Activated B cell treated with CpG ODN at 0.5 μM for 24 hours (primary cell): ENCODE results near the gene ASPDH. TPM values are rescaled to one million over a fixed set of nuclear protein-coding genes. Genes with fewer than 3 reads are reported as not detected.

Experiments
- ATAC-seq: fragments of 200-7000 bp; cut with Tn5 transposase; one replicate; pipeline ENCODE4 v1.10.0; 2021; ENCODE audit warnings: low read depth, mild to moderate bottlenecking, moderate library complexity
- CTCF ChIA-PET: fragments of 350-600 bp; sonication (Branson Sonifier 250); formaldehyde crosslinking; loops from one replicate; lab custom pipeline; 2021; ENCODE audit warnings: antibody characterized with exemption; lab: Charles Lee
- POLR2A ChIA-PET: fragments of 350-600 bp; sonication (Branson Sonifier 250); formaldehyde crosslinking; loops from one replicate; lab custom pipeline; 2021; ENCODE audit warnings: antibody characterized with exemption; lab: Charles Lee
- DNase-seq: peaks from one replicate; pipeline ENCODE4 v3.0.0; 2022
- H3K27ac Mint-ChIP-seq: one replicate; pipeline ENCODE4 v1.8.0; 2020; ENCODE audit warnings: mixed read lengths
- H3K27me3 Mint-ChIP-seq: one replicate; pipeline ENCODE4 v1.8.0; 2021; ENCODE audit warnings: mixed read lengths
- H3K36me3 Mint-ChIP-seq: one replicate; pipeline ENCODE4 v1.8.0; 2021; ENCODE audit warnings: low read depth, mixed read lengths
- H3K4me1 Mint-ChIP-seq: one replicate; pipeline ENCODE4 v1.8.0; 2021; ENCODE audit warnings: mixed read lengths
- H3K4me3 Mint-ChIP-seq: one replicate; pipeline ENCODE4 v1.8.0; 2020; ENCODE audit warnings: mild to moderate bottlenecking, mixed read lengths
- H3K9me3 Mint-ChIP-seq: one replicate; pipeline ENCODE4 v1.8.0; 2020; ENCODE audit warnings: mixed read lengths
- CTCF ChIP-seq: fragments of 200-600 bp; IDR thresholded peaks from one replicate; pipeline ENCODE4 v1.8.0; 2022; ENCODE audit warnings: antibody characterized with exemption, mild to moderate bottlenecking
- intact Hi-C: fragments of 100-400 bp; cut with micrococcal nuclease; formaldehyde crosslinking; loops from one replicate; pipeline ENCODE4 v1.15.1; 2024
- total RNA-seq: library from RNA; stranded (reverse); gene quantifications from 2 replicates; pipeline ENCODE4 v1.2.3, GENCODE V29; 2022

Gene ASPDH
- total RNA-seq, 1 donor from 2014 or later, result not detected

DNA sequence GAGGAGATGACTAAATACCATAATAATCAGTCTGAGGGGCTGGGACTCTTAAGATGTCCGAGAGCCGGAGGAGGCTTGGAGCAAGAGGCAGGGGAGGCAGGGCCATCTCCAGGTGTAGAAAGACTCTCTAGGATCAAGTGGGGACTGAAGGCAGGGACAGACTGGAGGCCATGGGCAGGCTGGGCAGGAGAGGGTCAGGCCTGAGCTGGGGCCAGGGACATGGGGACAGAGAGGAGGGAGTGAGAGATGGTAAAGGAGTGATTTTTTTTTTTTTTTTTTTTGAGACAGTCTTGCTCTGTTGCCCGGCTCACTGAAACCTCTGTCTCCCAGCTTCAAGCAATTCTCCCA is 4.9 kb downstream of the ASPDH start:
- CTCF ChIA-PET, result no interaction called here
- POLR2A ChIA-PET, result interaction anchor here (0.6 kb wide), 2 partner anchors 12 to 203 kb away, joined by 3 to 5 read pairs; no protein-coding TSS in a partner anchor
- ATAC-seq (no peak), DNase-seq (no peak)
- intact Hi-C loops, result no loop called here
- peaks cover 13% of the 10 kb centered on the region for H3K4me1 Mint-ChIP-seq
- H3K9me3 Mint-ChIP-seq, result no peaks in the 10 kb centered on the region
- no peak for TF ChIP-seq CTCF
- H3K36me3 Mint-ChIP-seq, result peaks cover 16% of the 10 kb centered on the region
- no peak overlapping the region for H3K27ac Mint-ChIP-seq
- no peaks in the 10 kb centered on the region for H3K27me3 Mint-ChIP-seq
- no peak overlapping the region for H3K4me3 Mint-ChIP-seq

- Mint-ChIP-seq H3K36me3 (peaks cover 16% of the 10 kb centered on the region), H3K9me3 (no peaks in the 10 kb centered on the region), H3K27ac (no peak overlapping the region), H3K27me3 (no peaks in the 10 kb centered on the region), H3K4me1 (peaks cover 13% of the 10 kb centered on the region), H3K4me3 (no peak overlapping the region)
- CTCF ChIA-PET, result no interaction called here
- POLR2A ChIA-PET, result no interaction called here
- intact Hi-C loops, result no loop called here
- DNase-seq, result no peak
- TF ChIP-seq CTCF, result no peak
- ATAC-seq, result no peak
These were observed 6.3 kb downstream of the ASPDH start for GRCh38 chr19:50507376-50507775.

GRCh38 chr19:50506700-50507099 is 7.0 kb downstream of the ASPDH start:
- no peak for TF ChIP-seq CTCF
- no peak for DNase-seq
- Mint-ChIP-seq H3K4me1 (peaks cover 11% of the 10 kb centered on the region), H3K9me3 (no peaks in the 10 kb centered on the region), H3K27me3 (no peaks in the 10 kb centered on the region), H3K4me3 (no peak overlapping the region), H3K36me3 (peaks cover 18% of the 10 kb centered on the region), H3K27ac (no peak overlapping the region)
- intact Hi-C loops, result no loop called here
- ChIA-PET POLR2A (no interaction called here), CTCF (no interaction called here)
- no peak for ATAC-seq

DNA sequence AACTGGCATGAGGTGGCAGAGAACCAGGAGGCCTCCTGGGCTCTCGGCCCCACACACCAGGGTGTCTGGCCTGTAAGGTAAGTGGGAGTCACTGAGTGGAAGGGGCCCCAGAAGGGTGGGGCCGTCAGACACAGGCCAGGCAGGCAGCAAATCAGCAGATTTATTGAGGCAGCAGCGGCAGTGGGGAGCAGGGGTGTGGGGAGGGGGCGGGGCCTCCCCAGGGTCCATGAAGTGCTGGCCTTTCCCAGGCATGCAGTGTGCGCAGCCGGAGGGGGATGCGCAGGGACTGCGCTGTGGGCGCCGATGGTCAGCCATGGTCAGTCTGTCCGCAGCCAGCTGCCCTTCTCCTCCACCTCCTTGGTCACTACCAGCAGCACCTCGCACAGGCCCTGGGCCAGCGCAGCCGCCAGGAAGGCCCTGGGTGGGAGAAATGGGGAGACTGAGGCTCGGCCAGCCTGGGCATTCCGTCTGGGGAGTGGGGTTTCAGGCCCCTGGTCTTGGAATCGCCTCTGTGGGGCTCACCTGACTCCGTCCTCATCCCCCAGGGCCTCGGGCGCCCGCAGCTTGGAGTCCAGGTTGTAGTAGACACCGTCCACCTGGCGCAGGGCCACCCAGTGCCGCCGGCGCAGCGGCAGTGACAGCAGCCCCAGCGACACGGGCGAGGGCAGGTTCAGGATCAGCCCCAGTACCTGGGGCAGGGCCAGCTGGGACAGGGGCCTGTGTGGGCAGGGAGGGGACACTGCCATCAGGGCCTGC is 7.7 kb downstream of the ASPDH start:
- H3K9me3 Mint-ChIP-seq, result no peaks in the 10 kb centered on the region
- peaks cover 6% of the 10 kb centered on the region for H3K4me1 Mint-ChIP-seq
- H3K27me3 Mint-ChIP-seq, result no peaks in the 10 kb centered on the region
- TF ChIP-seq CTCF, result no peak
- H3K27ac Mint-ChIP-seq, result no peak overlapping the region
- CTCF ChIA-PET, result no interaction called here
- POLR2A ChIA-PET, result no interaction called here
- DNase-seq (no peak), ATAC-seq (no peak)
- intact Hi-C loops, result no loop called here
- H3K4me3 Mint-ChIP-seq, result no peak overlapping the region
- H3K36me3 Mint-ChIP-seq, result peaks cover 18% of the 10 kb centered on the region

DNA sequence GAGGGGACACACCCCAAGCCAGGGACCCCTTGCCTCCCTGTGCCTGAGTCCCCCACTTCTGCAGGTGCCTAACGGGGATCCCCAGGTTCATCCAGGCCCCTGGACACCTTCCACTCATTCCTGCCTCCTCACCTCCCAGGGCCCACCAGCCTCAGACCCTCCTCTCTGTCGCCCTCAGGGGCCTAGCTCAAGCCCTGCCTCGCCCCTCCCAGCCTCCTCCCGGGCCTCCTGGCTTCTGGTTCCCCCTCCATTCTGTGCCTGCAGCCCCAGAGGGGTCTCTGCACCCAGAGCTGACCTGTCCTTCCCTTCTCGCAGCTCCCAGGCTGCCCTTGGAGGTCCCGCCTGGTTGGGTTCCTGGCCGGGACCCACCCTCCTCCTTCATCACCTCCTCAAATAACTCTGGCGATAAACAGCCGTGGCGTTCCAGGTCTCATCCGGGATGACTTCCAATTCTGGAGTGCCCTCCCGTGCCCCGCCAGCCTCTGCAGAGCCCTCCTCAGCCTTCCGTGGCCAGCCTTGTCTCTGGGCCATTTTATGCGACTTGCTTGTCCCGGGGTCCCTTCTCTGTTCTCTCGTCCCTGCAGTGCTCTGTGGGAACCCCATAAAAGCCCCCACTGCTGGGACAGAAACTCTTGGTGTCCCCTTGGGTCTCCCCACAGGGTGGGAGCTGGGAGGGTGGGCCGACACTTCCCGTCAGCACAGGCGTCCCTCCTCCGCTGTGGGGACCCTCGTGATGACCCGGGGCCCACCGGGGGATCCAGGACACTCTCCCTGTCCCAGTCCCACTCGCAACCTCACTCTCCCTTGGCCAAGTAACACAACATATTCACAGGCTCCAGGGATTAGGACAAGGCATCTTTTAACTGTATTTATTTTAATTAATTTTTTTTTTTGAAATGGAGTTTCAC is 11.9 kb downstream of the ASPDH start:
- intact Hi-C loops, result no loop called here
- H3K4me3 Mint-ChIP-seq, result no peak overlapping the region

More for the DNA sequence above, 11.9 kb downstream of the ASPDH start:
- DNase-seq (no peak), ATAC-seq (no peak)
- Mint-ChIP-seq H3K36me3 (peaks cover 10% of the 10 kb centered on the region), H3K4me1 (no peaks in the 10 kb centered on the region), H3K9me3 (no peaks in the 10 kb centered on the region), H3K27me3 (no peaks in the 10 kb centered on the region), H3K27ac (no peak overlapping the region)
- no peak for TF ChIP-seq CTCF
- POLR2A ChIA-PET, result no interaction called here
- CTCF ChIA-PET, result interaction anchor here (0.6 kb wide), 1 partner anchor 54 kb away, joined by 4 read pairs; no protein-coding TSS in a partner anchor
